Transverse colon (tissue), 4 donors: Measurements from ENCODE around the gene RSPH4A. TPM values are rescaled to one million over a fixed set of nuclear protein-coding genes. Genes with fewer than 3 reads are reported as not detected.

ENCODE experiments used
- DNase-seq: peaks from one replicate; pipeline ENCODE4 v3.0.0-alpha.2; 2019
- H3K27ac ChIP-seq, 4 donors: fragments of 200-600 bp; sonication (generic); 2 replicates each; pipeline ENCODE4 v1.5.1; 2016 to 2018; ENCODE audit warnings: inconsistent platforms in 4 of 4
- H3K27me3 ChIP-seq: fragments of 200-600 bp; sonication (generic); 2 replicates; pipeline ENCODE4 v1.5.1; 2017; ENCODE audit warnings: inconsistent platforms
- H3K36me3 ChIP-seq, 4 donors: fragments of 200-600 bp; sonication (generic); 2 replicates each; pipeline ENCODE4 v1.5.1; 2017 to 2019; ENCODE audit warnings: inconsistent platforms in 4 of 4
- H3K4me1 ChIP-seq, 4 donors: fragments of 200-600 bp; sonication (generic); 2 replicates each; pipeline ENCODE4 v1.5.1; 2017 to 2020; ENCODE audit warnings: inconsistent platforms in 4 of 4
- H3K4me3 ChIP-seq, 4 donors: fragments of 200-600 bp; sonication (generic); 1 replicate in 1 of 4; 2 replicates in 3 of 4; pipeline versions ENCODE4 v1.5.1 to v1.6.1; 2017 to 2019; ENCODE audit warnings: inconsistent platforms in 4 of 4
- H3K9me3 ChIP-seq, 2 donors: fragments of 200-600 bp; sonication (generic); 2 replicates each; pipeline ENCODE4 v1.5.1; 2017 to 2019; ENCODE audit warnings: inconsistent platforms in 2 of 2
- EP300 ChIP-seq: sonication (generic); formaldehyde crosslinking; IDR thresholded peaks from one replicate; pipeline ENCODE4 v1.6.1; 2017; ENCODE audit warnings: antibody characterized with exemption, low read depth
- POLR2A ChIP-seq: fragments of 450-650 bp; IDR thresholded peaks from one replicate; pipeline ENCODE4 v1.6.1; 2016; ENCODE audit warnings: antibody characterized with exemption, mild to moderate bottlenecking, moderate library complexity
- POLR2AphosphoS5 ChIP-seq, 3 donors: sonication (generic); formaldehyde crosslinking; IDR thresholded peaks; one replicate each; pipeline ENCODE4 v1.6.1; 2016; ENCODE audit warnings: antibody characterized with exemption in 3 of 3
- WGBS, 2 donors: methylation state at CpG; one replicate each; pipeline ENCODE4 v1.1.5; 2018; ENCODE audit warnings: low coverage in 1 of 2; 5-methylcytosine and 5-hydroxymethylcytosine counted together
- in situ Hi-C, 4 donors: fragments of 200-750 bp; cut with MboI; loops; one replicate each; pipeline versions ENCODE4 v1.15.0 to v1.15.1; 2017; ENCODE audit warnings: low sequenced_read_pairs in 3 of 4, low pct_ligation_motif_present in 1 of 4, low pct_unique_long_range_greater_than_20kb in 1 of 4
- intact Hi-C: fragments of 100-400 bp; cut with DNase I; formaldehyde crosslinking; loops from one replicate; pipeline ENCODE4 v1.15.1; 2023; ENCODE audit warnings: low total_unique reads
- total RNA-seq, 4 donors: library from RNA; depleted of rRNA; stranded (reverse); fragments of >200 nt; gene quantifications; one replicate each; pipeline ENCODE4 v1.1.0, GENCODE V29; 2016
- TF ChIP-seq, protein P1 (sequence below), 5 experiments: fragments of 200-600 bp in 3 of 5; fragments of 450-650 bp in 2 of 5; sonication (generic) in 3 of 5; IDR thresholded peaks; 1 replicate in 2 of 5; 2 replicates in 3 of 5; pipeline ENCODE4 v1.5.1; 2016 to 2017; ENCODE audit warnings: antibody characterized with exemption in 5 of 5, inconsistent platforms in 3 of 5, mild to moderate bottlenecking in 2 of 5, moderate library complexity in 1 of 5

Gene RSPH4A
- total RNA-seq, 4 donors from 2014 or later, result 0.32 to 0.55 TPM; not detected in 2

DNA sequence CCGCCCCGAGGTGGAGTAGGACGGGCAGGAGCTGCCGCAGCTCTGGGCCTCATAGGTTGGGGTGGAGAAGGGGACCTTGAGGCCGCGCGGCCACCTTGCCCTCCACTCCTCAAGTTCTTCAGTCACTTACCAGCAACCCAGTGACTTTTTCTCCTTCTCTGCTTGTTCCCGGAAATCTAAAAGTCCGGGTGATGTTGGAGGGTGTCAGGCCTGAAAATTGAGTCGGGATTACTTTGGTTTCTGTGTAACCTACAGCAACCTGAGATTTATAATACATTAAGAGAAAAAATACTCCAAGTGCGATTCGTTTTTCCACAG lies 44.6 kb upstream of the RSPH4A start:
- peaks cover 11 to 29% (median 18%) of the 10 kb centered on the region in 4 donors for H3K4me1 ChIP-seq
- 0% methylated on average over 10 to 12 of the region's 12 CpGs for WGBS, 2 donors
- intact Hi-C loops (no loop called here), in situ Hi-C loops (no loop called here)
- H3K9me3 ChIP-seq, result no peaks in the 10 kb centered on the region
- peak overlapping the region; percentile 74 to 89 (median 80) for H3K4me3 ChIP-seq
- TF ChIP-seq, protein P1, sequence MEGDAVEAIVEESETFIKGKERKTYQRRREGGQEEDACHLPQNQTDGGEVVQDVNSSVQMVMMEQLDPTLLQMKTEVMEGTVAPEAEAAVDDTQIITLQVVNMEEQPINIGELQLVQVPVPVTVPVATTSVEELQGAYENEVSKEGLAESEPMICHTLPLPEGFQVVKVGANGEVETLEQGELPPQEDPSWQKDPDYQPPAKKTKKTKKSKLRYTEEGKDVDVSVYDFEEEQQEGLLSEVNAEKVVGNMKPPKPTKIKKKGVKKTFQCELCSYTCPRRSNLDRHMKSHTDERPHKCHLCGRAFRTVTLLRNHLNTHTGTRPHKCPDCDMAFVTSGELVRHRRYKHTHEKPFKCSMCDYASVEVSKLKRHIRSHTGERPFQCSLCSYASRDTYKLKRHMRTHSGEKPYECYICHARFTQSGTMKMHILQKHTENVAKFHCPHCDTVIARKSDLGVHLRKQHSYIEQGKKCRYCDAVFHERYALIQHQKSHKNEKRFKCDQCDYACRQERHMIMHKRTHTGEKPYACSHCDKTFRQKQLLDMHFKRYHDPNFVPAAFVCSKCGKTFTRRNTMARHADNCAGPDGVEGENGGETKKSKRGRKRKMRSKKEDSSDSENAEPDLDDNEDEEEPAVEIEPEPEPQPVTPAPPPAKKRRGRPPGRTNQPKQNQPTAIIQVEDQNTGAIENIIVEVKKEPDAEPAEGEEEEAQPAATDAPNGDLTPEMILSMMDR (IDR thresholded peaks at IDR 0.05), result no peak
- no peak for TF ChIP-seq POLR2AphosphoS5 (IDR thresholded peaks at IDR 0.05)
- TF ChIP-seq EP300, result no peak
- TF ChIP-seq POLR2A, result no peak
- peak overlapping the region; percentile 93 to 96 (median 94) for H3K27ac ChIP-seq
- no peaks in the 10 kb centered on the region for H3K27me3 ChIP-seq
- peaks cover 0 to 3% (median 0%) of the 10 kb centered on the region in 4 donors for H3K36me3 ChIP-seq
- no peak for DNase-seq

DNA sequence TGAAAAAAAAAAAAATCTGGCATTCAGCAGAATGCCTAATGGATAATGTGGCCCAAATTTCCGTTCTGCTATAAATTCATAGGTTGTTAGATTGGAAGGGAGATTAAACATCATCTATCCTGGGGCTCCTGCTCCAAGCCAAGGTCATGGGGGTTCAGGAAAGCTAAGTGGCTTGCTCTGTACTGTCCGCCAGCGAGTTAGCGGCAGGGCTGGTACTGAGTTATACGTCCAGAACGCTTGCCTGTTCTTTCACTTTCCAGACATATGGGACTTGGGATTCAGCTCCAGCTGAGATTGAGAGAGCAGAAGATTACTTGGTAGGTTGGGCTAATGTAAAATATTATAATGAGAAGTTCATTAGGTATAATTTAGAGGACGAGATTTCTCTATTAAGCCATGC lies 44.1 kb upstream of the RSPH4A start:
- no peaks in the 10 kb centered on the region for H3K27me3 ChIP-seq
- H3K36me3 ChIP-seq, result peaks cover 0 to 3% (median 0%) of the 10 kb centered on the region in 4 donors
- H3K27ac ChIP-seq, result peak overlapping the region; percentile 93 to 96 (median 94)
- peak; percentile 37 for DNase-seq
- TF ChIP-seq POLR2AphosphoS5 (IDR thresholded peaks at IDR 0.05) (no peak), POLR2A (no peak), EP300 (no peak)
- TF ChIP-seq, protein P1 (IDR thresholded peaks at IDR 0.05), result no peak
- peaks cover 11 to 29% (median 18%) of the 10 kb centered on the region in 4 donors for H3K4me1 ChIP-seq
- peak overlapping the region; percentile 74 to 89 (median 80) for H3K4me3 ChIP-seq
- no peaks in the 10 kb centered on the region for H3K9me3 ChIP-seq
- in situ Hi-C loops (no loop called here), intact Hi-C loops (no loop called here)
- WGBS, 2 donors, result 0 to 2% methylated on average over 2 to 7 of the region's 7 CpGs

DNA sequence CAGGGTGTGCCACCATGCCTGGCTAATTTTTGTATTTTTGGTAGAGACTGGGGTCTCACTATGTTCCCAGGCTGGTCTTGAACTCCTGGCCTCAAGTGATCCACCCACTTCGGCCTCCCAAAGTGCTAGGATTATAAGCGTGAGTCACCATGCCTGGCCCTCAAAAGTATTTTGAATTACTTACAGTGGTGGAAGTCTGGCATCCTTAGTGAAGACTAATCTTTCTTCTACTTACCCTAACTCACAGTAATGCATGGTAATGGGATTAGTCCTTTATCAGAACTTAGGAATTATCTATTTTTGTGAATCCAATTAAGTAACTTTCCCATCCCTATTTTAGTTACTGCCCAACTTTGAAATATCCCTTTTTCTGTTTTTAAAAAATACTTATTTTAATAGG lies 41.1 kb upstream of the RSPH4A start:
- 97% methylated on average over 2 of the region's 2 CpGs; no CpG with 5 or more reads in 1 of the 2 donors for WGBS, 2 donors
- in situ Hi-C loops (no loop called here), intact Hi-C loops (no loop called here)

DNA sequence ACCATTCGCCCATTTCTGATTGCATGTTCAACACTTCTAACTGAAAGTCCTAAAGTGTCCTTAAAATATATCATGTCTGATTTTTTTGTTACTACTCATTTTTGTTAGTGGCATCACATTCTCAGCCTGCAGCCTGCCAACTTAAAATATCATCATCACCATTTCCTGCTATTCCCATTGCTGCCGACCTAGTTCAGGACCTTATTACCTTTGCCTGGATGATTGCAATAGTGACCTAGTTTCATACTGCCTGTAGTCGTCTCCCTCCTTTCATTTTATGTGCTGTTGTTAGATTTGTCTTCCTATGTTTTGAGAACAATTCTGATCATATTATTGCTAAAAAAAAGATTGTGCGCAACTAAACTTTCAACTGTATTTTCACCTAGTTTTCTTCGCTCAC lies 38.8 kb upstream of the RSPH4A start:
- Histone ChIP-seq H3K27ac (no peak overlapping the region), H3K4me3 (no peak overlapping the region), H3K27me3 (no peaks in the 10 kb centered on the region), H3K9me3 (no peaks in the 10 kb centered on the region), H3K36me3 (peaks cover 0 to 10% (median 4%) of the 10 kb centered on the region in 4 donors), H3K4me1 (peaks cover 4 to 27% (median 13%) of the 10 kb centered on the region in 4 donors)
- TF ChIP-seq, protein P1 (IDR thresholded peaks at IDR 0.05), result no peak
- no peak for TF ChIP-seq EP300
- WGBS, 2 donors, result 74 to 83% methylated on average over 5 of the region's 5 CpGs
- in situ Hi-C loops (no loop called here), intact Hi-C loops (no loop called here)
- DNase-seq, result no peak

More for the DNA sequence above, 41.1 kb upstream of the RSPH4A start:
- no peaks in the 10 kb centered on the region for H3K9me3 ChIP-seq
- peaks cover 6 to 33% (median 19%) of the 10 kb centered on the region in 4 donors for H3K4me1 ChIP-seq
- H3K27ac ChIP-seq, result no peak overlapping the region
- peaks cover 0 to 3% (median 0%) of the 10 kb centered on the region in 4 donors for H3K36me3 ChIP-seq
- H3K4me3 ChIP-seq, result no peak overlapping the region
- H3K27me3 ChIP-seq, result no peaks in the 10 kb centered on the region
- DNase-seq, result no peak
- no peak for TF ChIP-seq POLR2AphosphoS5 (IDR thresholded peaks at IDR 0.05)
- no peak for TF ChIP-seq EP300
- TF ChIP-seq, protein P1 (IDR thresholded peaks at IDR 0.05), result no peak
- no peak for TF ChIP-seq POLR2A
